IMR-90 (cell line): ENCODE measurements around the gene CD151. TPM values are rescaled to one million over a fixed set of nuclear protein-coding genes. Genes with fewer than 3 reads are reported as not detected.
A peak's percentile ranks its signal among the peaks of the same experiment; 100 is the strongest.

Experiments
- ATAC-seq: fragments of 200-7000 bp; cut with Tn5 transposase; 2 replicates; pipeline ENCODE4 v1.9.1; 2020; ENCODE audit warnings: low read depth, mild to moderate bottlenecking, moderate library complexity
- BruUV-seq: library from RNA; stranded (reverse); fragments of 400-500 nt; replicated peaks from 2 replicates; lab custom pipeline; 2021; lab: Mats Ljungman, UMichigan
- CTCF ChIA-PET: fragments of 300-600 bp; formaldehyde crosslinking; extraction: SDS; loops from one replicate; lab custom pipeline; 2021; ENCODE audit warnings: antibody characterized with exemption; lab: Yijun Ruan, JAX
- POLR2A ChIA-PET: fragments of 300-600 bp; sonication (Branson Sonifier 250); formaldehyde crosslinking; loops from one replicate; lab custom pipeline; 2022; ENCODE audit warnings: antibody characterized with exemption; ENCODE audit not compliant: unreplicated experiment; lab: Charles Lee
- DNase-seq: peaks from one replicate; pipeline ENCODE4 v3.0.0; 2013
- H2AFZ ChIP-seq: replicated peaks from 2 replicates; pipeline ENCODE3; 2013; ENCODE audit warnings: low read length, mild to moderate bottlenecking; ENCODE audit not compliant: poor library complexity
- H2AK5ac ChIP-seq: 2 replicates; pipeline ENCODE4 v1.6.1; 2013; ENCODE audit warnings: low read depth, low read length, inconsistent platforms
- H2AK9ac ChIP-seq: replicated peaks from 2 replicates; pipeline ENCODE3; 2013; ENCODE audit warnings: mild to moderate bottlenecking, low read depth, low read length, moderate library complexity; ENCODE audit not compliant: poor library complexity
- H2BK120ac ChIP-seq: 2 replicates; pipeline ENCODE4 v1.6.1; 2013; ENCODE audit warnings: low read depth, low read length, inconsistent platforms
- H2BK15ac ChIP-seq: 3 replicates; pipeline ENCODE4 v1.6.1; 2013; ENCODE audit warnings: low read depth, low read length, inconsistent platforms
- H2BK20ac ChIP-seq: 2 replicates; pipeline ENCODE4 v1.6.1; 2013; ENCODE audit warnings: low read depth, mild to moderate bottlenecking, inconsistent platforms, low read length, moderate library complexity
- H2BK5ac ChIP-seq: 2 replicates; pipeline ENCODE4 v1.6.1; 2013; ENCODE audit warnings: mild to moderate bottlenecking, low read depth, low read length, inconsistent platforms; ENCODE audit not compliant: poor library complexity, severe bottlenecking
- H3K14ac ChIP-seq: replicated peaks from 2 replicates; pipeline ENCODE4 v1.6.1; 2013; ENCODE audit warnings: low read depth, low read length, inconsistent platforms
- H3K18ac ChIP-seq: 2 replicates; pipeline ENCODE4 v1.6.1; 2013; ENCODE audit warnings: low read depth, low read length, control low read depth
- H3K23ac ChIP-seq: 2 replicates; pipeline ENCODE4 v1.6.1; 2013; ENCODE audit warnings: low read depth, low read length, inconsistent platforms
- H3K27ac ChIP-seq: 2 replicates; pipeline ENCODE4 v1.5.1; 2013; ENCODE audit warnings: mild to moderate bottlenecking, control low read depth, low read length; ENCODE audit not compliant: insufficient read depth
- H3K27me3 ChIP-seq: 2 replicates; pipeline ENCODE4 v1.6.1; 2013; ENCODE audit warnings: low read length; ENCODE audit not compliant: control insufficient read depth, insufficient read depth
- H3K36me3 ChIP-seq: 2 replicates; pipeline ENCODE4 v1.6.1; 2013; ENCODE audit warnings: low read length, mixed read lengths; ENCODE audit not compliant: control insufficient read depth, insufficient read depth
- H3K4ac ChIP-seq: 2 replicates; pipeline ENCODE4 v1.6.1; 2013; ENCODE audit warnings: low read depth, low read length, inconsistent platforms
- H3K4me1 ChIP-seq: 2 replicates; pipeline ENCODE4 v1.6.1; 2013; ENCODE audit warnings: low read length, mixed read lengths; ENCODE audit not compliant: control insufficient read depth, insufficient read depth
- H3K4me2 ChIP-seq: 2 replicates; pipeline ENCODE4 v1.6.1; 2013; ENCODE audit warnings: low read depth, mild to moderate bottlenecking, control low read depth, low read length, moderate library complexity
- H3K4me3 ChIP-seq: 2 replicates; pipeline ENCODE4 v1.5.1; 2013; ENCODE audit warnings: low read depth, mild to moderate bottlenecking, control low read depth, low read length, moderate library complexity; ENCODE audit not compliant: insufficient read depth
- H3K56ac ChIP-seq: 2 replicates; pipeline ENCODE4 v1.6.1; 2013; ENCODE audit warnings: low read length, inconsistent platforms; ENCODE audit not compliant: insufficient read depth; ENCODE audit errors: extremely low read depth
- H3K79me1 ChIP-seq, 2 experiments: 2 replicates each; pipeline ENCODE4 v1.6.1; 2013; ENCODE audit warnings: low read length in 2 of 2, inconsistent platforms in 1 of 2, low read depth in 1 of 2
- H3K9ac ChIP-seq: 2 replicates; pipeline ENCODE4 v1.6.1; 2013; ENCODE audit warnings: low read depth, low read length, control low read depth
- H3K9me1 ChIP-seq: 2 replicates; pipeline ENCODE4 v1.6.1; 2013; ENCODE audit warnings: low read length, inconsistent platforms; ENCODE audit not compliant: insufficient read depth
- H3K9me3 ChIP-seq: 2 replicates; pipeline ENCODE4 v1.6.1; 2013; ENCODE audit warnings: low read length; ENCODE audit not compliant: control insufficient read depth, insufficient read depth
- H4K20me1 ChIP-seq: 2 replicates; pipeline ENCODE4 v1.6.1; 2013; ENCODE audit warnings: low read length, inconsistent platforms; ENCODE audit not compliant: insufficient read depth
- H4K5ac ChIP-seq: 2 replicates; pipeline ENCODE4 v1.6.1; 2013; ENCODE audit warnings: mild to moderate bottlenecking, low read depth, low read length, control low read depth
- H4K8ac ChIP-seq, 2 experiments: 2 replicates each; pipeline ENCODE4 v1.6.1; 2013; ENCODE audit warnings: low read depth in 2 of 2, low read length in 2 of 2, control low read depth in 1 of 2, inconsistent platforms in 1 of 2
- H4K91ac ChIP-seq: 2 replicates; pipeline ENCODE4 v1.6.1; 2013; ENCODE audit warnings: low read depth, low read length, inconsistent platforms; ENCODE audit not compliant: insufficient read depth
- BHLHE40 ChIP-seq: fragments of 150-350 bp; IDR thresholded peaks from 2 replicates; pipeline ENCODE4 v1.6.1; 2016; ENCODE audit warnings: mild to moderate bottlenecking, low read depth, low read length
- CEBPB ChIP-seq: IDR thresholded peaks from 2 replicates; pipeline ENCODE4 v1.6.1; 2012; ENCODE audit warnings: low read depth, low read length, improper control_type of control experiment
- CHD1 ChIP-seq: IDR thresholded peaks from 2 replicates; pipeline ENCODE4 v1.6.1; 2012; ENCODE audit warnings: low read depth, low read length, improper control_type of control experiment
- CTCF ChIP-seq: conservative IDR thresholded peaks from 2 replicates; pipeline ENCODE4 v1.5.1; 2012; ENCODE audit warnings: mild to moderate bottlenecking, low read depth, low read length, improper control_type of control experiment
- FOS ChIP-seq: fragments of 150-350 bp; IDR thresholded peaks from 2 replicates; pipeline ENCODE4 v1.6.1; 2016; ENCODE audit warnings: low read depth, low read length
- MAFK ChIP-seq: IDR thresholded peaks from 2 replicates; pipeline ENCODE4 v1.6.1; 2012; ENCODE audit warnings: low read depth, low read length, improper control_type of control experiment
- MAZ ChIP-seq: IDR thresholded peaks from 2 replicates; pipeline ENCODE4 v1.6.1; 2012; ENCODE audit warnings: low read depth, mild to moderate bottlenecking, low read length, improper control_type of control experiment, moderate library complexity, borderline replicate concordance
- MXI1 ChIP-seq: IDR thresholded peaks from 2 replicates; pipeline ENCODE4 v1.6.1; 2012; ENCODE audit warnings: low read depth, mild to moderate bottlenecking, low read length, moderate library complexity, borderline replicate concordance
- NFE2L2 ChIP-seq: fragments of 150-350 bp; IDR thresholded peaks from 2 replicates; pipeline ENCODE4 v1.6.1; 2016; ENCODE audit warnings: low read depth, mild to moderate bottlenecking, low read length
- POLR2A ChIP-seq: IDR thresholded peaks from 2 replicates; pipeline ENCODE4 v1.6.1; 2012; ENCODE audit warnings: mild to moderate bottlenecking, low read depth, low read length
- RAD21 ChIP-seq: IDR thresholded peaks from 2 replicates; pipeline ENCODE4 v1.6.1; 2012; ENCODE audit warnings: low read length, improper control_type of control experiment
- RCOR1 ChIP-seq: IDR thresholded peaks from 2 replicates; pipeline ENCODE4 v1.6.1; 2012; ENCODE audit warnings: mild to moderate bottlenecking, low read length, improper control_type of control experiment; ENCODE audit not compliant: insufficient replicate concordance
- RFX5 ChIP-seq: IDR thresholded peaks from 2 replicates; pipeline ENCODE4 v1.8.0; 2012; ENCODE audit warnings: low read depth, mild to moderate bottlenecking, low read length, moderate library complexity
- SMC3 ChIP-seq: fragments of 150-350 bp; IDR thresholded peaks from 2 replicates; pipeline ENCODE4 v1.6.1; 2016; ENCODE audit warnings: low read depth, mild to moderate bottlenecking, antibody characterized with exemption, low read length, moderate library complexity
- WGBS, 2 experiments: methylation state at CpG; one replicate each; pipeline versions ENCODE4 v1.1.5 to v1.1.7; 2013; ENCODE audit warnings: missing lambda C conversion rate in 2 of 2; ENCODE audit not compliant: insufficient read length in 1 of 2; ENCODE audit errors: extremely low coverage in 2 of 2; 5-methylcytosine and 5-hydroxymethylcytosine counted together
- dilution Hi-C: fragments of 300-500 bp; cut with HindIII; formaldehyde crosslinking; loops from one replicate; pipeline ENCODE4 v1.14.3; 2018; ENCODE audit warnings: low sequenced_read_pairs; ENCODE audit not compliant: unreplicated experiment
- in situ Hi-C: fragments of 300-500 bp; cut with MboI; formaldehyde crosslinking; loops from 3 replicates; pipeline ENCODE4 v1.14.3; 2019; ENCODE audit warnings: low sequenced_read_pairs, inconsistent platforms, mixed read lengths
- intact Hi-C: fragments of 100-400 bp; cut with micrococcal nuclease; formaldehyde crosslinking; loops from 2 replicates; pipeline ENCODE4 v1.10.0; 2022
- polyA plus RNA-seq, 3 experiments: library from polyadenylated mRNA; depleted of rRNA; stranded (reverse); fragments of >200 nt; gene quantifications; 2 replicates each; pipeline ENCODE4 v1.2.3, GENCODE V29; 2012; ENCODE audit warnings: low replicate concordance in 1 of 3
- total RNA-seq: library from RNA; depleted of rRNA; stranded (reverse); fragments of >200 nt; gene quantifications from 2 replicates; pipeline ENCODE4 v1.2.3, GENCODE V29; 2012
- TF ChIP-seq, protein P1 (sequence below): fragments of 150-350 bp; IDR thresholded peaks from 2 replicates; pipeline ENCODE4 v1.6.1; 2016; ENCODE audit warnings: low read depth, mild to moderate bottlenecking, low read length, moderate library complexity, borderline replicate concordance
- TF ChIP-seq, protein P2 (sequence below): fragments of 150-350 bp; IDR thresholded peaks from 2 replicates; pipeline ENCODE4 v1.6.1; 2017; ENCODE audit warnings: mild to moderate bottlenecking, antibody characterized with exemption, low read length, low read depth

CD151 gene
- total and polyA plus RNA-seq, 2 of the 4 experiments (the other 2 are of a cell fraction), result 1,150 to 1,267 TPM

GRCh38 chr11:802018-802617 lies 30.6 kb upstream of the CD151 start:
- H2AK5ac ChIP-seq, result no peak overlapping the region
- no peak overlapping the region for H3K56ac ChIP-seq
- H4K20me1 ChIP-seq, result peaks cover 8% of the 10 kb centered on the region
- no peak overlapping the region for H4K8ac ChIP-seq
- no peak for ATAC-seq
- POLR2A ChIA-PET, result no interaction called here
- H3K18ac ChIP-seq, result no peak overlapping the region
- peak overlapping the region; percentile 82 for H2AK9ac ChIP-seq
- H3K27me3 ChIP-seq, result no peaks in the 10 kb centered on the region
- H3K79me1 ChIP-seq, result peaks cover 2 to 29% of the 10 kb centered on the region in 2 experiments; a peak in 3 of 4 replicates
- WGBS, 2 experiments, result 96% methylated on average over 14 of the region's 21 CpGs; no CpG with 5 or more reads in 1 of the 2 experiments
- H2BK20ac ChIP-seq, result no peak overlapping the region
- no peak overlapping the region for H2BK15ac ChIP-seq
- CTCF ChIA-PET, result no interaction called here
- no peaks in the 10 kb centered on the region for H3K9me3 ChIP-seq
- H3K23ac ChIP-seq, result no peak overlapping the region
- H3K9me1 ChIP-seq, result no peaks in the 10 kb centered on the region
- H2BK120ac ChIP-seq, result no peak overlapping the region
- peaks cover 26% of the 10 kb centered on the region for H3K36me3 ChIP-seq
- no peak overlapping the region for H3K9ac ChIP-seq
- H3K4me1 ChIP-seq, result peaks cover 18% of the 10 kb centered on the region
- dilution Hi-C loops (no loop called here), in situ Hi-C loops (no loop called here), intact Hi-C loops (no loop called here)
- no peak for DNase-seq
- no peak overlapping the region for H4K91ac ChIP-seq
- H3K4ac ChIP-seq, result no peak overlapping the region
- no peak for TF ChIP-seq CEBPB
- no peak for TF ChIP-seq POLR2A
- no peak for TF ChIP-seq MAZ
- no peak for TF ChIP-seq RAD21
- TF ChIP-seq CHD1, result no peak
- TF ChIP-seq RCOR1, result no peak
- TF ChIP-seq, protein P1, sequence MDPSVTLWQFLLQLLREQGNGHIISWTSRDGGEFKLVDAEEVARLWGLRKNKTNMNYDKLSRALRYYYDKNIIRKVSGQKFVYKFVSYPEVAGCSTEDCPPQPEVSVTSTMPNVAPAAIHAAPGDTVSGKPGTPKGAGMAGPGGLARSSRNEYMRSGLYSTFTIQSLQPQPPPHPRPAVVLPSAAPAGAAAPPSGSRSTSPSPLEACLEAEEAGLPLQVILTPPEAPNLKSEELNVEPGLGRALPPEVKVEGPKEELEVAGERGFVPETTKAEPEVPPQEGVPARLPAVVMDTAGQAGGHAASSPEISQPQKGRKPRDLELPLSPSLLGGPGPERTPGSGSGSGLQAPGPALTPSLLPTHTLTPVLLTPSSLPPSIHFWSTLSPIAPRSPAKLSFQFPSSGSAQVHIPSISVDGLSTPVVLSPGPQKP, result no peak
- no peak for TF ChIP-seq CTCF
- TF ChIP-seq BHLHE40, result no peak
- TF ChIP-seq RFX5, result no peak
- no peak for TF ChIP-seq FOS
- TF ChIP-seq, protein P2, sequence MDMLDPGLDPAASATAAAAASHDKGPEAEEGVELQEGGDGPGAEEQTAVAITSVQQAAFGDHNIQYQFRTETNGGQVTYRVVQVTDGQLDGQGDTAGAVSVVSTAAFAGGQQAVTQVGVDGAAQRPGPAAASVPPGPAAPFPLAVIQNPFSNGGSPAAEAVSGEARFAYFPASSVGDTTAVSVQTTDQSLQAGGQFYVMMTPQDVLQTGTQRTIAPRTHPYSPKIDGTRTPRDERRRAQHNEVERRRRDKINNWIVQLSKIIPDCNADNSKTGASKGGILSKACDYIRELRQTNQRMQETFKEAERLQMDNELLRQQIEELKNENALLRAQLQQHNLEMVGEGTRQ, result no peak
- TF ChIP-seq NFE2L2, result no peak
- TF ChIP-seq SMC3, result no peak
- TF ChIP-seq MXI1, result no peak
- TF ChIP-seq MAFK, result no peak
- no peak overlapping the region for H3K14ac ChIP-seq
- H4K5ac ChIP-seq, result no peak overlapping the region
- no peak overlapping the region for H3K27ac ChIP-seq
- H2BK5ac ChIP-seq, result no peak overlapping the region
- H3K4me2 ChIP-seq, result no peak overlapping the region
- H3K4me3 ChIP-seq, result no peak overlapping the region
- no TSS peak for BruUV-seq
- H2AFZ ChIP-seq, result no peak overlapping the region
